ENCODE measurements around the gene POLK.
"Not testable (repeated sequence)": the region's sequence is repeated elsewhere in the genome, so short reads cannot be mapped to it uniquely, and the experiment has no call there.

Gene POLK

GRCh38 chr5:75473463-75473862 lies 38.2 kb upstream of the POLK start:
- Histone ChIP-seq H3K9me3 (replicated peaks in 1 of 11) (peaks cover 35 to 47% (median 40%) of the 10 kb centered on the region in 11 experiments), H3K27me3 (no peaks in the 10 kb centered on the region; a peak in 1 of 22 replicates), H3K27ac (no peak overlapping the region), H3K4me1 (no peaks in the 10 kb centered on the region), H3K36me3 (peaks cover 9 to 50% (median 17%) of the 10 kb centered on the region in 11 experiments; a peak in 18 of 22 replicates), H3K9ac (no peak overlapping the region), H4K20me1 (peaks cover 0 to 100% (median 5%) of the 10 kb centered on the region in 11 experiments; a peak in 10 of 22 replicates), H3K4me3 (no peak overlapping the region), H3K4me2 (no peak overlapping the region)
- no peak for TF ChIP-seq Cebpa-rat (IDR thresholded peaks at IDR 0.05)

- H3K4me3 ChIP-seq, result no peak overlapping the region
- H3K36me3 ChIP-seq, result peaks cover 4 to 50% (median 14%) of the 10 kb centered on the region in 11 experiments; a peak in 13 of 22 replicates
- no peaks in the 10 kb centered on the region for H3K27me3 ChIP-seq
- no peaks in the 10 kb centered on the region for H3K4me1 ChIP-seq
- H3K27ac ChIP-seq, result no peak overlapping the region
- H4K20me1 ChIP-seq, result peaks cover 0 to 100% (median 19%) of the 10 kb centered on the region in 11 experiments; a peak in 10 of 22 replicates
- no peak for TF ChIP-seq Cebpa-rat (IDR thresholded peaks at IDR 0.05)
- peaks cover 16 to 34% (median 23%) of the 10 kb centered on the region in 11 experiments for H3K9me3 ChIP-seq (replicated peaks in 1 of 11)
- no peak overlapping the region for H3K4me2 ChIP-seq
- no peak overlapping the region for H3K9ac ChIP-seq
These were observed 36.3 kb upstream of the POLK start for GRCh38 chr5:75475364-75475763.

DNA sequence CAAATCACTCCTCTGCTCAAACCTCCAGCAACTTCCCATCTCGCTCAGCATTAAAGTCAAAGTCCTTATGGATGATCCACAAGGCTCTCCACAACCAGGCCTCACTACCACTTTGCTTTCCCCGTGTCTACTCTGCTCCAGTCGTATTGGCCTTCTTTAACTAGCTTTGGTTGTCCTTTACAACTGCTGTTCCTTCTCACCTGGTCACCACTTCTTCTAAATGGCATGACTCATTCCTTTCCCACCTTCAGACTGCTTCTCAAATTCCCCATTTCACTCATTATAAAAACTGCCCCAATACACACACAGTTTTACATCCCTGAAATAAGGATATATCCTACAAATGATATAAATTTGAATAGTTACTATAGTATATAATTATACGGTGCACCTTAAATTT lies 30.7 kb upstream of the POLK start:
- no peak overlapping the region for H3K27ac ChIP-seq
- no peak overlapping the region for H3K4me2 ChIP-seq
- no peak overlapping the region for H3K4me3 ChIP-seq
- TF ChIP-seq Cebpa-rat (IDR thresholded peaks at IDR 0.05), result no peak
- H3K36me3 ChIP-seq, result peaks cover 0 to 80% (median 28%) of the 10 kb centered on the region in 11 experiments; a peak in 16 of 22 replicates
- H4K20me1 ChIP-seq, result peaks cover 0 to 100% (median 19%) of the 10 kb centered on the region in 11 experiments; a peak in 13 of 22 replicates
- H3K9me3 ChIP-seq (replicated peaks in 1 of 11), result peaks cover 9 to 41% (median 37%) of the 10 kb centered on the region in 11 experiments; a peak in 21 of 22 replicates
- H3K4me1 ChIP-seq, result no peaks in the 10 kb centered on the region
- H3K27me3 ChIP-seq, result no peaks in the 10 kb centered on the region
- no peak overlapping the region for H3K9ac ChIP-seq

GRCh38 chr5:75482482-75482881 lies 29.2 kb upstream of the POLK start:
- Histone ChIP-seq H3K36me3 (peaks cover 1 to 78% (median 32%) of the 10 kb centered on the region in 11 experiments; a peak in 18 of 22 replicates), H3K4me3 (no peak overlapping the region), H3K9ac (no peak overlapping the region), H4K20me1 (peaks cover 0 to 100% (median 13%) of the 10 kb centered on the region in 11 experiments; a peak in 13 of 22 replicates), H3K9me3 (replicated peaks in 1 of 11) (peaks cover 24 to 56% (median 52%) of the 10 kb centered on the region in 11 experiments), H3K4me1 (no peaks in the 10 kb centered on the region), H3K27me3 (no peaks in the 10 kb centered on the region), H3K4me2 (no peak overlapping the region), H3K27ac (no peak overlapping the region)
- TF ChIP-seq Cebpa-rat (IDR thresholded peaks at IDR 0.05), result no peak

- TF ChIP-seq Cebpa-rat (IDR thresholded peaks at IDR 0.05), result no peak
- Histone ChIP-seq H3K27me3 (no peaks in the 10 kb centered on the region), H3K9ac (no peak overlapping the region), H3K4me1 (no peaks in the 10 kb centered on the region), H3K9me3 (replicated peaks in 1 of 11) (peaks cover 43 to 75% (median 73%) of the 10 kb centered on the region in 11 experiments), H3K27ac (no peak overlapping the region), H3K4me3 (no peak overlapping the region), H3K4me2 (no peak overlapping the region), H3K36me3 (peaks cover 12 to 83% (median 42%) of the 10 kb centered on the region in 11 experiments; a peak in 19 of 22 replicates), H4K20me1 (peaks cover 0 to 99% (median 10%) of the 10 kb centered on the region in 11 experiments; a peak in 13 of 22 replicates)
These were observed 27.1 kb upstream of the POLK start for GRCh38 chr5:75484605-75485004.

DNA sequence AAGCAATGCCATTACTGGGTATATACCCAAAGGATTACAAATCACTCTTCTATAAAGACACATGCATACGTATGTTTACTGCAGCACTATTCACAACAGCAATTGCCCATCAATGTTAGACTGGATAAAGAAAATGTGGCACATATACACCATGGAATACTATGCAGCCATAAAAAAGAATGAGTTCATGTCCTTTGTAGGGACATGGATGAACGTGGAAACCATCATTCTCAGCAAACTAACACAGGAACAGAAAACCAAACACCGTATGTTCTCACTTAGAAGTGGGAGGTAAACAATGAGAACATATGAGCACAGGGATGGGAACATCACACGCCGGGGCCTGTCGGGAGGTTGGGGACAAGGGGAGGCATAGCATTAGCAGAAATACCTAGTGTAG lies 21.8 kb upstream of the POLK start:
- H3K27ac ChIP-seq, H3K4me1 ChIP-seq, H3K4me2 ChIP-seq, H3K9ac ChIP-seq, H3K27me3 ChIP-seq, H3K4me3 ChIP-seq: not testable (repeated sequence)
- peaks cover 0 to 89% (median 0%) of the 10 kb centered on the region in 11 experiments; a peak in 7 of 22 replicates for H4K20me1 ChIP-seq
- H3K36me3 ChIP-seq, result peaks cover 30 to 88% (median 57%) of the 10 kb centered on the region in 11 experiments
- peaks cover 55 to 72% (median 63%) of the 10 kb centered on the region in 11 experiments for H3K9me3 ChIP-seq (replicated peaks in 1 of 11)

DNA sequence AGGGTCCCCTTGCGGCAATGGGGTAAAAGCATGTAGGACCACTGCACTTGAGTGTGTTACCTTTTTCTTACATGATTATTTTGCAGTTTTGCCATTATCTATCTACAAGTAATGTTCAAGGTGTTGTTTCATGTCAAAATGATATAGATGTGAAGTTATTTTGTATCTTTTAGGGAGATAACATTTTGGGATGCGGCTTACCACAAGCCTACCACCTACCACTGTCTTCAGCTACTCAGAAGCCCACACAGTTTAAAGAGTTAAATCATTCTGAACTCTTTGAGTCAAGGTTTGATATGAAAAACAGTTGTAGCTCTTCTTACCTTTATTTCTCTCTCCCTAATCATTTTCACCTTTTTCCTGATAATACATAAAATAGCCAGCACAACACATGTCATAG lies 20.1 kb upstream of the POLK start:
- Histone ChIP-seq H3K4me2 (no peak overlapping the region), H3K9ac (no peak overlapping the region), H3K27ac (no peak overlapping the region), H3K4me3 (no peak overlapping the region), H3K27me3 (no peaks in the 10 kb centered on the region; a peak in 1 of 22 replicates), H4K20me1 (peaks cover 0 to 89% (median 0%) of the 10 kb centered on the region in 11 experiments; a peak in 6 of 22 replicates), H3K9me3 (replicated peaks in 1 of 11) (peaks cover 40 to 54% (median 45%) of the 10 kb centered on the region in 11 experiments), H3K36me3 (peaks cover 37 to 92% (median 58%) of the 10 kb centered on the region in 11 experiments), H3K4me1 (no peaks in the 10 kb centered on the region)
- no peak for TF ChIP-seq Cebpa-rat (IDR thresholded peaks at IDR 0.05)

GRCh38 chr5:75496026-75496425 lies 15.7 kb upstream of the POLK start:
- H3K9ac ChIP-seq, result no peak overlapping the region
- peaks cover 0 to 100% (median 0%) of the 10 kb centered on the region in 11 experiments; a peak in 7 of 22 replicates for H4K20me1 ChIP-seq
- no peaks in the 10 kb centered on the region; a peak in 1 of 22 replicates for H3K27me3 ChIP-seq
- no peak overlapping the region for H3K4me3 ChIP-seq
- no peak overlapping the region for H3K4me2 ChIP-seq
- H3K27ac ChIP-seq, result no peak overlapping the region
- TF ChIP-seq Cebpa-rat (IDR thresholded peaks at IDR 0.05), result no peak
- H3K9me3 ChIP-seq (replicated peaks in 1 of 11), result peaks cover 0 to 33% (median 11%) of the 10 kb centered on the region in 11 experiments; a peak in 15 of 22 replicates
- peaks cover 59 to 97% (median 71%) of the 10 kb centered on the region in 11 experiments for H3K36me3 ChIP-seq
- H3K4me1 ChIP-seq, result no peaks in the 10 kb centered on the region

DNA sequence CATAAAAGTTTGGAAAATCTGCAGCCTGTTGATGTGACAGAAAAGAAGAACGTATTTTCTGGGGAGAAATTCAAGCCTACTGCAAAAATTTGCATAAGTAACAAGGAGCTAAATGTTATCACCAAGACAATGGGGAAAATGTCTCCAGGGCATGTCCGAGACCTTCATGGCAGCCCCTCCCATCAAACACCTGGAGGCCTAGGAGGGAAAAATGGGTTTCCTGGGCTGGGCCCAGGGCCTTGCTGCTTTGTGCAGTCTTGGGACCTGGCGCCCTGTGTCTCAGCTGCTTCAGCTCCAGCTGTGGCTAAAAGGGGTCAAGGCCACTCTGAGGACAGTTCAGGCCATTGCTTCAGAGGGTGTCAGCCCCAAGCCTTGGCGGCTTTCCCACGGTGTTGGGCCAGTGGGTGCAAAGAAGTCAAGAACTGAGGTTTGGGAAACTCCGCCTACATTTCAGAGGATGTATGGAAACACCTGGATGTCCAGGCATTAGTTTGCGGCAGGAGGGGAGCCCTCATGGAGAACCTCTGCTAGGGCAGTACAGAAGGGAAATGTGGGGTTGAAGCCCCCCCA lies 13.4 kb upstream of the POLK start:
- peaks cover 39 to 90% (median 62%) of the 10 kb centered on the region in 11 experiments for H3K36me3 ChIP-seq

GRCh38 chr5:75498875-75499274 lies 12.8 kb upstream of the POLK start:
- Histone ChIP-seq H3K9me3 (replicated peaks in 1 of 11) (peaks cover 0 to 20% (median 6%) of the 10 kb centered on the region in 11 experiments; a peak in 11 of 22 replicates), H4K20me1 (peaks cover 0 to 99% (median 0%) of the 10 kb centered on the region in 11 experiments; a peak in 7 of 22 replicates), H3K36me3 (peaks cover 39 to 87% (median 62%) of the 10 kb centered on the region in 11 experiments)
- H3K4me1 ChIP-seq, H3K9ac ChIP-seq, H3K4me2 ChIP-seq, H3K27me3 ChIP-seq, H3K4me3 ChIP-seq, H3K27ac ChIP-seq: not testable (repeated sequence)

More for the DNA sequence above, 13.4 kb upstream of the POLK start:
- Histone ChIP-seq H3K4me1 (no peaks in the 10 kb centered on the region; a peak in 1 of 20 replicates), H3K27ac (no peak overlapping the region), H4K20me1 (peaks cover 0 to 100% (median 0%) of the 10 kb centered on the region in 11 experiments; a peak in 7 of 22 replicates), H3K4me2 (no peak overlapping the region), H3K27me3 (no peaks in the 10 kb centered on the region; a peak in 1 of 22 replicates), H3K9me3 (replicated peaks in 1 of 11) (peaks cover 0 to 20% (median 6%) of the 10 kb centered on the region in 11 experiments; a peak in 11 of 22 replicates), H3K9ac (no peak overlapping the region), H3K4me3 (no peak overlapping the region)
- no peak for TF ChIP-seq Cebpa-rat (IDR thresholded peaks at IDR 0.05)

DNA sequence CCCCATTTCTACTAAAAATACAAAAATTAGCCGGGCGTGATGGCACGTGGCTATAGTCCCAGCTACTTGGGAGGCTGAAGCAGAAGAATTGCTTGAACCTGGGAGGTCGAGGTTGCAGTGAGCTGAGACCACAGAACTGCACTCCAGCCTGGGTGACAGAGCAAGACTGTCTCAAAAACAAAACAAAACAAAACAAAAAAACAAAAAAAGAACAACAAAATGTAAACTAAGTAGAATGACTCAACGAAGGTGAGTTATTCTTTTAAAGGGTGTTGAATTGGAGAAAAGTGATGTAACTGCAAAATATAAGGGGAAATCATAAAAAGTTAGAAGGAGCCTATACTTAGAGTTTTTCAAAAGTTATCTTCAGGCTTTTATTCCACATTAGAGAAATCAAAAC lies 6.6 kb upstream of the POLK start:
- not testable (repeated sequence) for H3K9me3 ChIP-seq (replicated peaks in 1 of 11); H3K27ac ChIP-seq; H3K4me2 ChIP-seq; H3K9ac ChIP-seq; H3K4me3 ChIP-seq; H3K27me3 ChIP-seq
- H4K20me1 ChIP-seq, result peaks cover 0 to 90% (median 16%) of the 10 kb centered on the region in 11 experiments; a peak in 11 of 22 replicates
- peaks cover 6 to 39% (median 15%) of the 10 kb centered on the region in 10 experiments for H3K4me1 ChIP-seq
- H3K36me3 ChIP-seq, result peaks cover 21 to 56% (median 37%) of the 10 kb centered on the region in 11 experiments; a peak in 21 of 22 replicates
